ENCODE results near the gene TET3. TPM values are rescaled to one million over a fixed set of nuclear protein-coding genes. Genes with fewer than 3 reads are reported as not detected.

TET3 gene
- polyA plus RNA-seq, 3 donors = 0.79 to 18.6 (median 1.4) TPM

DNA sequence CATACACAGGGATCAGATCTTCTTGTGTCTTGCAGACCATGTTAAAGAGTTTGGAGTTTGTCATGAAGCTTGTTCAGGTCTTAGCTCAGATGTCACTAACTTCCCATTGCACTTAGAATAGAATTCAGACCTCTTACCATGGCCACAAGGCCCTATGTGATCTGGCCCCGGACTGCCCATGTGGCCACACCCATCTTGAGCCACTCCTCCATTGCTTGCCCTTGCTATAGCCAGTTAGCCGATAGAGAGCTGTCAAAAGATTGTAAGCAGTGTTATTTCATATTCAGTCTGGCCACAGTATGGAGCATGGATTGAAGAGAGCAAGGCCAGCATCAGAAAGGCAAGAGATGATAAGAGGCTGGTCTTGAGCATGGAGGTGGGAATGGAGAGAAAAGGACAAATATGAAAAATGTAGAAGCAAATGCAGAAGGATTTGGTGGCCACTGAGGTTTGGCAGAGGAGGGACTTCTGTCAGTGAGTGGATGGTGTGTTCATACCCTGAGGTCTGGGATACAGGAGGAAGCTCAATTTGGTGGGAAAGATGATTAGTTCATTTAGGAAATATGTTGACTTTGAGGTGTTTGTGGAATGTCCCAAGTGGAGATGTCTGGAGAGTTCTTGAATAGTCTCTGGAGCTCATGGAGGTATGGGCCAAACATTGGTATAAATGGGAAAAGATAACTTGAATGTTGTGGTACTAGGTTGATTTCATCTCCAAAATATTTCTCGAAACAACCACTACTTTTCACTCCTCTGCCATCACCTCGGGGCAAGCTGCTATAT, 47.4 kb upstream of the TET3 start:
- intact Hi-C loops (cut with micrococcal nuclease) = no loop called here
- no peak for TF ChIP-seq CTCF (IDR thresholded peaks at IDR 0.05)
- Histone ChIP-seq H3K4me1 (ENCODE audit: control insufficient read depth in 1 of 2, insufficient read depth in 2 of 2, low read length in 2 of 2) (peaks cover 27 to 38% of the 10 kb centered on the region in 2 donors), H3K79me2 (ENCODE audit: insufficient read depth, low read length) (peaks cover 95% of the 10 kb centered on the region), H3K9ac (ENCODE audit: insufficient read depth, low read length, poor library complexity, severe bottlenecking) (no peak overlapping the region), H3K4me2 (replicated peaks; ENCODE audit: extremely low read depth, low read length, poor library complexity, severe bottlenecking) (no peak overlapping the region), H3K36me3 (replicated peaks in 1 of 2; ENCODE audit: control insufficient read depth in 1 of 2, insufficient read depth in 2 of 2, low read length in 2 of 2) (peaks cover 15 to 65% of the 10 kb centered on the region in 2 donors), H2AFZ (ENCODE audit: insufficient read depth, low read depth, low read length, poor library complexity, severe bottlenecking) (no peak overlapping the region), H3K4me3 (replicated peaks in 1 of 3; ENCODE audit: low read depth in 2 of 3, low read length in 3 of 3) (no peak overlapping the region), H3K27ac (ENCODE audit: low read depth in 1 of 2, low read length in 2 of 2) (peak overlapping the region in 1 of 2 donors; percentile 66), H3K9me3 (replicated peaks in 1 of 2; ENCODE audit: control insufficient read depth in 1 of 2, insufficient read depth in 1 of 2, low read length in 2 of 2) (no peaks in the 10 kb centered on the region), H3K27me3 (ENCODE audit: control insufficient read depth in 2 of 2, insufficient read depth in 2 of 2, low read length in 2 of 2) (no peaks in the 10 kb centered on the region), H4K20me1 (ENCODE audit: insufficient read depth, low read length) (peaks cover 79% of the 10 kb centered on the region)
- DNase-seq = no peak
- H3K27me3 Mint-ChIP-seq (ENCODE audit: low read depth in 3 of 3) = no peaks in the 10 kb centered on the region
- peak overlapping the region in 6 of 7 donors; percentile 40 to 76 (median 69) for H3K27ac Mint-ChIP-seq
- peaks cover 55 to 71% of the 10 kb centered on the region in 2 donors for H3K36me3 Mint-ChIP-seq
- WGBS (ENCODE audit: insufficient coverage) = no CpG with 5 or more reads among the region's 4 CpGs
- H3K9me3 Mint-ChIP-seq = no peaks in the 10 kb centered on the region
- no peak overlapping the region for H3K4me3 Mint-ChIP-seq
- H3K4me1 Mint-ChIP-seq = peaks cover 40% of the 10 kb centered on the region

DNA sequence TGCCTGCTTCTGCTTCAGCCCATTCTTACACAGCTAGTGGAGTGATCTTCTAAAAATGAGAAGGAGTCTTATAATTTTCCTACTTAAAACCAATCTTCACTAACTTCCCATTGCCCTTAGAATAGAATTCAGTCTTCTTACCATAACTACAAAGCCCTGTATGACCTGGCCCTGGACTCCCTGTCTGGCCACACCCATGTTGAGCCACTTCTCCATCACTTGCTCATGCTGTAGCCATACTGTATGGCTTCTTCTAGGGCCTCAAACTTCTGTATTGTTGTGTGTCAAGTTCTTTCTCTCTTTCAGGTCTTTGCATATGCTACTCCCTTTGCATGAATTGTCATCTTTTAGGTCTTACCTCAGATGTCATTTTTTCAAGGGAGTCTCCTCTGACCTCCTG, 46.8 kb upstream of the TET3 start:
- Mint-ChIP-seq H3K27me3 (ENCODE audit: low read depth in 3 of 3) (no peaks in the 10 kb centered on the region), H3K9me3 (no peaks in the 10 kb centered on the region), H3K36me3 (peaks cover 53 to 71% of the 10 kb centered on the region in 2 donors), H3K27ac (peak overlapping the region in 5 of 7 donors; percentile 51 to 76 (median 68)), H3K4me1 (peaks cover 34% of the 10 kb centered on the region), H3K4me3 (no peak overlapping the region)
- Histone ChIP-seq H3K79me2 (ENCODE audit: insufficient read depth, low read length) (peaks cover 95% of the 10 kb centered on the region), H3K27me3 (ENCODE audit: control insufficient read depth in 2 of 2, insufficient read depth in 2 of 2, low read length in 2 of 2) (no peaks in the 10 kb centered on the region), H3K4me1 (ENCODE audit: control insufficient read depth in 1 of 2, insufficient read depth in 2 of 2, low read length in 2 of 2) (peaks cover 24 to 34% of the 10 kb centered on the region in 2 donors), H3K27ac (ENCODE audit: low read depth in 1 of 2, low read length in 2 of 2) (peak overlapping the region in 1 of 2 donors; percentile 66), H3K9ac (ENCODE audit: insufficient read depth, low read length, poor library complexity, severe bottlenecking) (no peak overlapping the region), H3K9me3 (replicated peaks in 1 of 2; ENCODE audit: control insufficient read depth in 1 of 2, insufficient read depth in 1 of 2, low read length in 2 of 2) (no peaks in the 10 kb centered on the region), H3K4me3 (replicated peaks in 1 of 3; ENCODE audit: low read depth in 2 of 3, low read length in 3 of 3) (no peak overlapping the region), H3K36me3 (replicated peaks in 1 of 2; ENCODE audit: control insufficient read depth in 1 of 2, insufficient read depth in 2 of 2, low read length in 2 of 2) (peaks cover 18 to 62% of the 10 kb centered on the region in 2 donors), H3K4me2 (replicated peaks; ENCODE audit: extremely low read depth, low read length, poor library complexity, severe bottlenecking) (no peak overlapping the region), H2AFZ (ENCODE audit: insufficient read depth, low read depth, low read length, poor library complexity, severe bottlenecking) (no peak overlapping the region), H4K20me1 (ENCODE audit: insufficient read depth, low read length) (peaks cover 75% of the 10 kb centered on the region)
- DNase-seq = peak; percentile 37 to 60 (median 57)
- intact Hi-C loops (cut with micrococcal nuclease) = no loop called here
- no peak for TF ChIP-seq CTCF (IDR thresholded peaks at IDR 0.05)
